Measurements from ENCODE around the gene PRR3.

DNA sequence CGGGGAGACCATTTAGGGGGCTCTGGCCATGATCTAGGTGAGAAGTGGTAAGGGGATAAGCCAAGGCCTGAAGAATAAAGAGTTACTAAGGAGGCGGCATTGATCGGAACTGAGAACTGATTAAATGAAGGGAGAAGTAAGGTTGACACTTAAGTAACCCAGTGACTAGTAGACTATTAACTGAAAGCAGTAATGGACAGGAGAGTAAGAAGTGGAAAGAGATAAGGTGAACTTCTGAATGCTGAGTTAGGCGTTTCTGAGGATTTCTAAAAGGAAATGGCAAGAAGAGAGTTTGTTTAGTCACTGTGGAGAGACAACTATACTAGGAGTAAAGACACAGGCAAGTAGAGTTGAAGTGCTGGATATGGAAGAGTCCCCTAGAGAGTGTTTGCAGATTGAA, 16.0 kb downstream of the PRR3 start:
- TF ChIP-seq POLR2A (IDR thresholded peaks at IDR 0.05) (no peak), POLR2AphosphoS5 (IDR thresholded peaks at IDR 0.05) (no peak)
- TF ChIP-seq, protein P1, sequence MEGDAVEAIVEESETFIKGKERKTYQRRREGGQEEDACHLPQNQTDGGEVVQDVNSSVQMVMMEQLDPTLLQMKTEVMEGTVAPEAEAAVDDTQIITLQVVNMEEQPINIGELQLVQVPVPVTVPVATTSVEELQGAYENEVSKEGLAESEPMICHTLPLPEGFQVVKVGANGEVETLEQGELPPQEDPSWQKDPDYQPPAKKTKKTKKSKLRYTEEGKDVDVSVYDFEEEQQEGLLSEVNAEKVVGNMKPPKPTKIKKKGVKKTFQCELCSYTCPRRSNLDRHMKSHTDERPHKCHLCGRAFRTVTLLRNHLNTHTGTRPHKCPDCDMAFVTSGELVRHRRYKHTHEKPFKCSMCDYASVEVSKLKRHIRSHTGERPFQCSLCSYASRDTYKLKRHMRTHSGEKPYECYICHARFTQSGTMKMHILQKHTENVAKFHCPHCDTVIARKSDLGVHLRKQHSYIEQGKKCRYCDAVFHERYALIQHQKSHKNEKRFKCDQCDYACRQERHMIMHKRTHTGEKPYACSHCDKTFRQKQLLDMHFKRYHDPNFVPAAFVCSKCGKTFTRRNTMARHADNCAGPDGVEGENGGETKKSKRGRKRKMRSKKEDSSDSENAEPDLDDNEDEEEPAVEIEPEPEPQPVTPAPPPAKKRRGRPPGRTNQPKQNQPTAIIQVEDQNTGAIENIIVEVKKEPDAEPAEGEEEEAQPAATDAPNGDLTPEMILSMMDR (IDR thresholded peaks at IDR 0.05) = no peak
